Endometrial microvascular endothelial cells (primary cell): Measurements from ENCODE around the gene PSD4. TPM values are rescaled to one million over a fixed set of nuclear protein-coding genes. Genes with fewer than 3 reads are reported as not detected.

Experiments used
- in situ Hi-C: cut with HindIII; loops from 2 replicates; pipeline ENCODE4 v1.10.0; 2017; ENCODE audit warnings: low sequenced_read_pairs, low pct_unique_long_range_greater_than_20kb; ENCODE audit errors: inconsistent ontology term
- total RNA-seq: library from RNA; depleted of rRNA; stranded (reverse); fragments of >200 nt; gene quantifications from one replicate; pipeline ENCODE4 v1.2.3, GENCODE V29; 2015; ENCODE audit errors: inconsistent ontology term

The PSD4 gene
- total RNA-seq, 1 donor from 2014 or later: 0.56 TPM

- in situ Hi-C loops: no loop called here
Observed at GRCh38 chr2:113164215-113164929, 9.4 kb upstream of the PSD4 start.

GRCh38 chr2:113164930-113165585, 8.7 kb upstream of the PSD4 start:
- in situ Hi-C loops: no loop called here

GRCh38 chr2:113166187-113166645, 7.6 kb upstream of the PSD4 start:
- in situ Hi-C loops: no loop called here

- in situ Hi-C loops: no loop called here
Observed at GRCh38 chr2:113167115-113167932, 6.4 kb upstream of the PSD4 start.

- in situ Hi-C loops: no loop called here
Observed at GRCh38 chr2:113167962-113168340, 5.8 kb upstream of the PSD4 start.

GRCh38 chr2:113169002-113169530, 4.7 kb upstream of the PSD4 start:
- in situ Hi-C loops: no loop called here

GRCh38 chr2:113169586-113169985, 4.2 kb upstream of the PSD4 start:
- in situ Hi-C loops: no loop called here

GRCh38 chr2:113171334-113172075, 2.3 kb upstream of the PSD4 start:
- in situ Hi-C loops: no loop called here

GRCh38 chr2:113172721-113173541, 840 bp upstream of the PSD4 start:
- in situ Hi-C loops: no loop called here

- in situ Hi-C loops: no loop called here
Observed at GRCh38 chr2:113174376-113174750, 592 bp downstream of the PSD4 start.

- in situ Hi-C loops: no loop called here
Observed at GRCh38 chr2:113175042-113175628, 1.4 kb downstream of the PSD4 start.

GRCh38 chr2:113175736-113176695, 2.2 kb downstream of the PSD4 start:
- in situ Hi-C loops: no loop called here

- in situ Hi-C loops: no loop called here
Observed at GRCh38 chr2:113176696-113177355, 3.1 kb downstream of the PSD4 start.

- in situ Hi-C loops: no loop called here
Observed at GRCh38 chr2:113178069-113178746, 4.4 kb downstream of the PSD4 start.

GRCh38 chr2:113178891-113179290, 5.1 kb downstream of the PSD4 start:
- in situ Hi-C loops: no loop called here
